OCI-LY1 (cell line): ENCODE measurements around the gene PLEKHG3.

Experiments used
- EZH2 ChIP-seq: fragments of 200-600 bp; sonication (generic), shearing (Covaris generic); IDR thresholded peaks from 2 replicates; pipeline ENCODE4 v1.8.0; 2017; ENCODE audit warnings: borderline replicate concordance, mixed run types, mild to moderate bottlenecking, antibody characterized with exemption, low read length, moderate library complexity, mixed read lengths
- TF ChIP-seq, protein P1 (sequence below): fragments of 200-600 bp; sonication (generic), shearing (Covaris generic); IDR thresholded peaks from 2 replicates; pipeline ENCODE4 v1.5.1; 2017; ENCODE audit warnings: mild to moderate bottlenecking, antibody characterized with exemption, low read length, moderate library complexity, mixed read lengths

DNA sequence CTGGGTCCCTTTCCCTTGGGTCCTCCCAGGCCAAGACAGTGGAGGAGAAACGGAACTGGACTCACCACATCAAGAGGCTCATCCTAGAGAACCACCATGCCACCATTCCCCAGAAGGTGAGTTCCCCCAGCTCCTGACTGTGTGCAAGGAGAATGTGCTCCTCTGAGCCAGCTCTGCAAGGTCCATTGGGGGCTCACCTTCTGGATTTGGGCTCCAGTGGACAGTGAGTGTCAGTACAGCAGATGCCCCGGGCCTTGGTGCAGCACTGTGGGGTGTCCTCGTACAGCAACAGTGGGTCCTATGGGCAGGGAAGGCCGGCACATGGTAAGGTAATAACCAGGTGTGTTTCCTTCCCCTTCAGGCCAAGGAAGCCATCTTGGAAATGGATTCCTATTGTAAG is 27.8 kb downstream of the PLEKHG3 start:
- TF ChIP-seq, protein P1, sequence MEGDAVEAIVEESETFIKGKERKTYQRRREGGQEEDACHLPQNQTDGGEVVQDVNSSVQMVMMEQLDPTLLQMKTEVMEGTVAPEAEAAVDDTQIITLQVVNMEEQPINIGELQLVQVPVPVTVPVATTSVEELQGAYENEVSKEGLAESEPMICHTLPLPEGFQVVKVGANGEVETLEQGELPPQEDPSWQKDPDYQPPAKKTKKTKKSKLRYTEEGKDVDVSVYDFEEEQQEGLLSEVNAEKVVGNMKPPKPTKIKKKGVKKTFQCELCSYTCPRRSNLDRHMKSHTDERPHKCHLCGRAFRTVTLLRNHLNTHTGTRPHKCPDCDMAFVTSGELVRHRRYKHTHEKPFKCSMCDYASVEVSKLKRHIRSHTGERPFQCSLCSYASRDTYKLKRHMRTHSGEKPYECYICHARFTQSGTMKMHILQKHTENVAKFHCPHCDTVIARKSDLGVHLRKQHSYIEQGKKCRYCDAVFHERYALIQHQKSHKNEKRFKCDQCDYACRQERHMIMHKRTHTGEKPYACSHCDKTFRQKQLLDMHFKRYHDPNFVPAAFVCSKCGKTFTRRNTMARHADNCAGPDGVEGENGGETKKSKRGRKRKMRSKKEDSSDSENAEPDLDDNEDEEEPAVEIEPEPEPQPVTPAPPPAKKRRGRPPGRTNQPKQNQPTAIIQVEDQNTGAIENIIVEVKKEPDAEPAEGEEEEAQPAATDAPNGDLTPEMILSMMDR, result no peak
- no peak for TF ChIP-seq EZH2
